GM23248 (cell line): ENCODE measurements around the gene TBCEL. TPM values are rescaled to one million over a fixed set of nuclear protein-coding genes. Genes with fewer than 3 reads are reported as not detected.

ENCODE experiments used
- DNase-seq: peaks from one replicate; pipeline ENCODE4 v3.0.0-alpha.2; 2015
- H2AFZ ChIP-seq: fragments of 200-600 bp; sonication (generic); 2 replicates; pipeline ENCODE4 v1.6.1; 2016; ENCODE audit warnings: antibody characterized with exemption
- H3F3A ChIP-seq: fragments of 200-600 bp; sonication (generic); 2 replicates; pipeline ENCODE4 v1.6.1; 2016; ENCODE audit warnings: mild to moderate bottlenecking, antibody characterized with exemption, mixed run types; ENCODE audit not compliant: insufficient read depth
- H3K27ac ChIP-seq: fragments of 200-600 bp; sonication (generic); 2 replicates; pipeline ENCODE4 v1.5.1; 2016; ENCODE audit warnings: mild to moderate bottlenecking
- H3K27me3 ChIP-seq: fragments of 200-600 bp; sonication (generic); replicated peaks from 2 replicates; pipeline ENCODE4 v1.6.1; 2016; ENCODE audit warnings: mild to moderate bottlenecking; ENCODE audit not compliant: insufficient read depth
- H3K36me3 ChIP-seq: fragments of 200-600 bp; sonication (generic); 2 replicates; pipeline ENCODE4 v1.6.1; 2016; ENCODE audit warnings: low read depth, mild to moderate bottlenecking
- H3K4me1 ChIP-seq: fragments of 200-600 bp; sonication (generic); 2 replicates; pipeline ENCODE4 v1.6.1; 2016; ENCODE audit warnings: mild to moderate bottlenecking; ENCODE audit not compliant: insufficient read depth
- H3K4me2 ChIP-seq: fragments of 200-600 bp; sonication (generic); one replicate; pipeline ENCODE4 v1.6.1; 2016; ENCODE audit warnings: mild to moderate bottlenecking; ENCODE audit not compliant: unreplicated experiment
- H3K4me3 ChIP-seq: fragments of 200-600 bp; sonication (generic); 2 replicates; pipeline ENCODE4 v1.5.1; 2016; ENCODE audit warnings: mild to moderate bottlenecking
- H3K79me2 ChIP-seq: fragments of 200-600 bp; sonication (generic); 2 replicates; pipeline ENCODE4 v1.6.1; 2016; ENCODE audit warnings: mild to moderate bottlenecking; ENCODE audit not compliant: insufficient read depth
- H3K9ac ChIP-seq: fragments of 200-600 bp; sonication (generic); 2 replicates; pipeline ENCODE4 v1.6.1; 2016; ENCODE audit warnings: mild to moderate bottlenecking
- H3K9me2 ChIP-seq: fragments of 200-600 bp; sonication (generic); 2 replicates; pipeline ENCODE4 v1.6.1; 2016; ENCODE audit warnings: mixed run types, mild to moderate bottlenecking, moderate library complexity; ENCODE audit not compliant: insufficient read depth
- H3K9me3 ChIP-seq: fragments of 200-600 bp; sonication (generic); one replicate; pipeline ENCODE4 v1.6.1; 2017; ENCODE audit warnings: low read depth
- H4K20me1 ChIP-seq: fragments of 200-600 bp; sonication (generic); 2 replicates; pipeline ENCODE4 v1.6.0; 2016; ENCODE audit not compliant: insufficient read depth
- EZH2 ChIP-seq: fragments of 200-600 bp; sonication (generic); IDR thresholded peaks from 2 replicates; pipeline ENCODE4 v1.6.1; 2018; ENCODE audit warnings: antibody characterized with exemption, mild to moderate bottlenecking; ENCODE audit not compliant: insufficient read depth, poor library complexity, severe bottlenecking
- EZH2phosphoT487 ChIP-seq: fragments of 200-600 bp; sonication (generic); IDR thresholded peaks from 2 replicates; pipeline ENCODE4 v1.6.1; 2018; ENCODE audit warnings: antibody characterized with exemption, moderate library complexity, mild to moderate bottlenecking, low read depth; ENCODE audit not compliant: insufficient read depth
- WGBS, 2 experiments: methylation state at CpG; one replicate each; pipeline ENCODE4 v1.1.6; 2015 to 2017; ENCODE audit warnings: low lambda C conversion rate in 2 of 2, low coverage in 1 of 2; ENCODE audit errors: missing lambda C conversion rate in 2 of 2; 5-methylcytosine and 5-hydroxymethylcytosine counted together
- in situ Hi-C: fragments of 300-500 bp; cut with MboI; formaldehyde crosslinking; loops from 2 replicates; pipeline ENCODE4 v1.15.0; 2020
- polyA plus RNA-seq: library from polyadenylated mRNA; unstranded; fragments of >200 nt; fragmentation: Nextera tagmentation; extraction: Ambion mirVana; gene quantifications from 2 replicates; pipeline ENCODE4 v1.2.1, GENCODE V29; 2016
- total RNA-seq: library from RNA; depleted of rRNA; stranded (reverse); fragments of >200 nt; shearing (Covaris generic); gene quantifications from 2 replicates; pipeline ENCODE4 v1.2.3, GENCODE V29; 2014

The TBCEL gene
- total and polyA plus RNA-seq, 2 experiments from 2014 or later, result 13.0 to 27.9 TPM

DNA sequence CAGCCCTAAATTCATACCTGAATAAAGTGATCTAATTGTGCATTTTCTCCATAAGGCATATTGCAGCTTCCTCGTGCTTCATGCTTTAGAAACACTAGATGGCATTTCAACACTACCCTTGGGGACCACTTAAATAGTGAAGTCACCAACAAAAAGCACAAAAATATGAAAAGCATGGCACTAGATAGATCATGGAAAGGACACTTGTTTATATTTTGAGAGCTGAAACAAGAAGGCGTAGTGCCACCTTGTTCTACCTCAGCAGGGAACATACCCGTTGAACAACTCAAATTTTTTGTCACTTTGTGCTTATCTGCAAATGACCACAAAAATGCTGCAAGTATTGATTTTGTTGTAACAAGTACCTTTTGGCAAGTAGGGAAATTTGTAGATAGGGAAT, 8.6 kb downstream of the TBCEL start:
- Histone ChIP-seq H2AFZ (no peak overlapping the region), H4K20me1 (peaks cover 5% of the 10 kb centered on the region; the same call in 1 of the 2 replicates), H3K79me2 (peaks cover 99% of the 10 kb centered on the region), H3F3A (no peaks in the 10 kb centered on the region), H3K9me3 (no peaks in the 10 kb centered on the region), H3K4me1 (no peaks in the 10 kb centered on the region), H3K4me2 (no peak overlapping the region), H3K36me3 (no peaks in the 10 kb centered on the region), H3K27me3 (no peaks in the 10 kb centered on the region), H3K4me3 (no peak overlapping the region), H3K9ac (no peak overlapping the region), H3K9me2 (no peaks in the 10 kb centered on the region), H3K27ac (no peak overlapping the region)
- in situ Hi-C loops, result no loop called here
- TF ChIP-seq EZH2 (no peak), EZH2phosphoT487 (no peak)
- DNase-seq, result no peak
- 97 to 99% methylated on average over 3 of the region's 3 CpGs for WGBS, 2 experiments

GRCh38 chr11:121033635-121034034, 9.7 kb downstream of the TBCEL start:
- peaks cover 99% of the 10 kb centered on the region for H3K79me2 ChIP-seq
- H3K27me3 ChIP-seq, result no peaks in the 10 kb centered on the region
- H2AFZ ChIP-seq, result no peak overlapping the region
- H3K4me3 ChIP-seq, result no peak overlapping the region
- no peaks in the 10 kb centered on the region for H3K9me2 ChIP-seq
- H3K4me1 ChIP-seq, result no peaks in the 10 kb centered on the region
- TF ChIP-seq EZH2 (no peak), EZH2phosphoT487 (no peak)
- no peaks in the 10 kb centered on the region for H3K36me3 ChIP-seq
- in situ Hi-C loops, result no loop called here
- WGBS, 2 experiments, result 96 to 100% methylated on average over 4 of the region's 4 CpGs
- H3K4me2 ChIP-seq, result no peak overlapping the region
- H3K27ac ChIP-seq, result no peak overlapping the region
- no peaks in the 10 kb centered on the region for H3F3A ChIP-seq
- peaks cover 5% of the 10 kb centered on the region; the same call in 1 of the 2 replicates for H4K20me1 ChIP-seq
- no peak overlapping the region for H3K9ac ChIP-seq
- H3K9me3 ChIP-seq, result no peaks in the 10 kb centered on the region
- no peak for DNase-seq

GRCh38 chr11:121035169-121035755, 11.4 kb downstream of the TBCEL start:
- H3K9me3 ChIP-seq, result no peaks in the 10 kb centered on the region
- WGBS, 2 experiments, result 42 to 45% methylated on average over 4 of the region's 4 CpGs
- no peak for TF ChIP-seq EZH2phosphoT487
- no peak for TF ChIP-seq EZH2
- no peak overlapping the region for H3K27ac ChIP-seq
- no peaks in the 10 kb centered on the region for H3F3A ChIP-seq
- H3K27me3 ChIP-seq, result no peaks in the 10 kb centered on the region
- no peaks in the 10 kb centered on the region for H3K36me3 ChIP-seq
- H3K4me1 ChIP-seq, result no peaks in the 10 kb centered on the region
- no peak overlapping the region for H2AFZ ChIP-seq
- no peak overlapping the region for H3K4me2 ChIP-seq
- in situ Hi-C loops, result no loop called here
- peaks cover 99% of the 10 kb centered on the region for H3K79me2 ChIP-seq
- no peak overlapping the region for H3K4me3 ChIP-seq
- H3K9me2 ChIP-seq, result no peaks in the 10 kb centered on the region
- DNase-seq, result no peak
- peaks cover 5% of the 10 kb centered on the region; the same call in 1 of the 2 replicates for H4K20me1 ChIP-seq
- no peak overlapping the region for H3K9ac ChIP-seq

- H3K27ac ChIP-seq, result no peak overlapping the region
- DNase-seq, result no peak
- 68 to 72% methylated on average over 3 of the region's 3 CpGs for WGBS, 2 experiments
- H3K4me1 ChIP-seq, result no peaks in the 10 kb centered on the region
- H3K4me2 ChIP-seq, result no peak overlapping the region
- H3K79me2 ChIP-seq, result peaks cover 99% of the 10 kb centered on the region
- TF ChIP-seq EZH2phosphoT487 (no peak), EZH2 (no peak)
- no peaks in the 10 kb centered on the region for H3F3A ChIP-seq
- H3K36me3 ChIP-seq, result no peaks in the 10 kb centered on the region
- no peaks in the 10 kb centered on the region for H3K9me3 ChIP-seq
- H4K20me1 ChIP-seq, result peaks cover 5% of the 10 kb centered on the region; the same call in 1 of the 2 replicates
- in situ Hi-C loops, result no loop called here
- no peak overlapping the region for H3K4me3 ChIP-seq
- H2AFZ ChIP-seq, result no peak overlapping the region
- H3K9me2 ChIP-seq, result no peaks in the 10 kb centered on the region
- H3K27me3 ChIP-seq, result no peaks in the 10 kb centered on the region
- H3K9ac ChIP-seq, result no peak overlapping the region
These were observed 11.9 kb downstream of the TBCEL start for GRCh38 chr11:121035780-121036179.

DNA sequence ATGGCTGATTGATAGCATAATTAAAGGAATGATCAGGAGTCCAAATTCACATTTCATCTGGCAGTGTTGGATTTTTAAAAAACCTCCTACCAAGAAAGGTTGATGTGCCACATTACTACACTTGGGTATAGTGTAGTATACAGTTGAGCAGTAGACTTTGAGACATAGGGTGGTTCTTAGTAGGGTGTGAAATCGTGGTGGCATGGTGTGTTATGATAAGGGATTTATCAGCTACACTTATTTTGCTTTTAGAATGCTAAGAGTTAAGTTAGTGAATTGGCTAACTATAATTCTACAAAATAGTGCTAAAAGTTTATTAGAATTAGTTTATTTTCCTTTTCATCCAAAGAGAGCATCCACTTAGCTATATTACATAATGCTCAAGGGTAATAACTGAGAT, 13.1 kb downstream of the TBCEL start:
- H3K36me3 ChIP-seq, result no peaks in the 10 kb centered on the region
- H3K27me3 ChIP-seq, result no peaks in the 10 kb centered on the region
- peaks cover 12% of the 10 kb centered on the region; the same call in 1 of the 2 replicates for H4K20me1 ChIP-seq
- in situ Hi-C loops, result no loop called here
- H3K9ac ChIP-seq, result no peak overlapping the region
- WGBS, 2 experiments, result 93 to 96% methylated on average over 1 of the region's 1 CpG
- no peak overlapping the region for H3K4me3 ChIP-seq
- H3K27ac ChIP-seq, result no peak overlapping the region
- no peaks in the 10 kb centered on the region for H3K4me1 ChIP-seq
- DNase-seq, result no peak
- H3K9me3 ChIP-seq, result no peaks in the 10 kb centered on the region
- peaks cover 97% of the 10 kb centered on the region for H3K79me2 ChIP-seq
- H3K4me2 ChIP-seq, result no peak overlapping the region
- TF ChIP-seq EZH2, result no peak
- no peak for TF ChIP-seq EZH2phosphoT487
- H3F3A ChIP-seq, result no peaks in the 10 kb centered on the region
- H2AFZ ChIP-seq, result no peak overlapping the region
- no peaks in the 10 kb centered on the region for H3K9me2 ChIP-seq
